ENCODE data around the gene ACOT7.

Gene ACOT7

DNA sequence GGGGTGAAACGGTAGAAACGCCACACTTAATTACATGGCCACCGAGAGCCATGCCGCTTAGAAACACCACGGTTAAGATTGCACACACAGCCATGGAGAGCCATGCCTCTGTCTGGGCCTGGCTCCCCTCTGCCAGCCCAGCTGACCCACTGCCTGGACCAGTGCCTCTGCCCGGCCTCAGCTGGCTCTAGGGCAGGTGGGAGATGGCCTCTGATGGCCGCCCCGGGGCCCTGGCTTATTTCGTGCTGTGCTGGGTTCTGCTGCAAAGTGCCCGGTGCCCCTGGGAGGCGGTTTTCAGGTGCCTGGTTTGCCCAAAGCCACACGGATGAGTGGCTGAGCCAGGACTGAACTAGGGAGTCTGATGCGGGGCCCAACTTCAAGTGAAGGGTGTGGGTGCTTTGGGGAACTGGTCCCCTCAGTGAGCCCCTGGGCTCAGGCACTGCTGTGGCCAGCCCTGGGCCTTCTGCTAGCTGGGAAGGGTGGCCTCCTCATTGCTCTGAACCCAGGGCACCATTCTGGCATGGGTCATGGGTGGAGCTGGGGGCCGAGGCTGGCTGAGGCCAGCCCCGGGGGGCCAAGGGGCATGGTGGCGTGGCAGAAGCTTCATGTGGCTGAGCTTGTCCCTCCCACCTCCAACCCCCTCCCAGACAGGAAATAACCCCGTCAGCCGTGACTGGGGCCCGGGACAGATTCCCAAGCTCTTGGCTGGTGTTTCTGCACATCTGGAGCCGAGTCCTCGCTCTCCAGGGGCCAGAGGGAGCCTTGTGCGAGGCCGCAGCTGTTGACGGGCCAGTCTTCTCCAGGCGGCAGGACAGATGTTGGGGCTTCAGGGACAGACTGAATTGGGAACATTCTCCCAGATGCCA lies 130.8 kb downstream of the ACOT7 start:
- DNase-seq = no peak

DNA sequence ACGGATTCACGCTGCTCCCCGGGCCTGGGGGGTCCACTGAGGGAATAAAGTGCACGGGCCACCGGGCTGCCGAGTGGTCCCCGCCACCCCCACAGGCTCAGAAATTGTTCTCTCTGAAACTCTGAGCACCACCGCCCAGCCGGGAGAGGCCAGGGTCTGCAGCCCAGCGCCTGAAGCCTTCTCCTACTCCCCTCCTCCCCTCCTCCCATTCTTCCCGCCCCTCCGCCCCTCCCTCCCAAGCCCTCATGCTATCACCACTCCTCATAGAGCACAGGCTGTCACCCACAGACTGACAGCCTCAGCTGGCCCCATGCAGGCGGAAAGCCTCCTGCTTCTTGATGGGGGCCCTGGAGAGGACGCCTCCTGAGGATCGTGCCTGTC lies 132.0 kb downstream of the ACOT7 start:
- DNase-seq = no peak

DNA sequence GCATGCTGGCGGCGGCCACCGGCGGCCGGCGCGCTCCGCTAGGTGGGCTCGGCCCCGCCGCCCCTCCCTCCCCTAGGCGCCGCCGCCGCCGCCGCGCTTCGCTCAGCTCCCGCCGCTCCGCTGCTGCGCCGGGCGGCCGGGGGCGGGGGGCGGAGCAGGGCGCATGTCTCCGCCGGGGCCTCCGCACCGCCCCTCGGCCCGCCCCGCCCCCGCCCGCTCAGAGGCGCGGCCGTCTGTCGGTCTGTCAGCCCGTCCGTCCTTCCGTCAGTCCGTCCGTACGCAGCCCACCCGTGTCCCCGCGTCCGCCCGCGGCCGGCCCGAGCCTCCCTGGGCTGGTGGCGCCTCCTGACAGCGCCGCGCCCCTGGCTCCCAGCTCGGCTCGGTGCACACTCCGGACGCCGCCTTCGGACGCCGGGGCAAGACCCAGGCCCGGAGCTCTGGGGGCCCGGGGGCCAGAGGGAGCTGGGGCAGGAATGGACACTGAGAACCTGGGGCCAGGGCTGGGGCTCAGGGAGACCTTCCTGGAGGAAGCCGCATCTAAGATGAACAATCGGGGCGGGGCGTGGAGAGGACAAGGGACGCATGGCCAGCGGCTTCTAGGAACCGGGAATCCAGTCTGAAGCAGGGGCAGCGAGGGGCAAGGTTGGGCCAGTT lies 132.5 kb downstream of the ACOT7 start, which contains the start of gene GPR153:
TSS of gene GPR153 (minus strand) at position 138 of the 654 bp plus-strand sequence. CDS start 6,193 bp downstream, outside the sequence.
- peak in 1 of 5 donors; percentile 43 for DNase-seq

DNA sequence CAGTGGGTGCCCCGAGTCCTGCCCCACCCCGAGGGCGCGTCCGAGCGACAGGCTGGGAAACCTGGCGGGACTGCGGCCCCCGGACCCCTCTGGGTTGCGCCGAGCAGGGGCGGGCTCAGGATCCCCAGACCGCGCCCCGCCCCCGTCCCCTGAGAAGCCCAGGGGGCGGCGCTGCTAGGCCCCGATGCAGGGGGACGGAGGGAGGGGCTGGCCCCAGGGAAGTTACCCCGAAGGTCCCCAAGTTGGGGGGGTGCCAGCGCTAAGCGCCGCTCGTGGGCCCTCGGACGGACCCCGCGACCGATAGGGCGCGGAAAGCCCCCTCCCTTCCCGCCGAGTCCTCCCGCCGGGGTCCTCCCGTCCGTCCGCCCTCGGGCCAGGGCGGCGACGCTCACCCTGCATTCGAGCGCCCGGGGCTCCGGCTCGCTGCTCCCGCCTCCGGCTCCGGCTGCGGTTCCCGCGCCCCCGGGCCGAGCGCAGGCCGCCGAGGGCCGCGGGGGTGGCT lies 133.1 kb downstream of the ACOT7 start:
- DNase-seq = no peak

DNA sequence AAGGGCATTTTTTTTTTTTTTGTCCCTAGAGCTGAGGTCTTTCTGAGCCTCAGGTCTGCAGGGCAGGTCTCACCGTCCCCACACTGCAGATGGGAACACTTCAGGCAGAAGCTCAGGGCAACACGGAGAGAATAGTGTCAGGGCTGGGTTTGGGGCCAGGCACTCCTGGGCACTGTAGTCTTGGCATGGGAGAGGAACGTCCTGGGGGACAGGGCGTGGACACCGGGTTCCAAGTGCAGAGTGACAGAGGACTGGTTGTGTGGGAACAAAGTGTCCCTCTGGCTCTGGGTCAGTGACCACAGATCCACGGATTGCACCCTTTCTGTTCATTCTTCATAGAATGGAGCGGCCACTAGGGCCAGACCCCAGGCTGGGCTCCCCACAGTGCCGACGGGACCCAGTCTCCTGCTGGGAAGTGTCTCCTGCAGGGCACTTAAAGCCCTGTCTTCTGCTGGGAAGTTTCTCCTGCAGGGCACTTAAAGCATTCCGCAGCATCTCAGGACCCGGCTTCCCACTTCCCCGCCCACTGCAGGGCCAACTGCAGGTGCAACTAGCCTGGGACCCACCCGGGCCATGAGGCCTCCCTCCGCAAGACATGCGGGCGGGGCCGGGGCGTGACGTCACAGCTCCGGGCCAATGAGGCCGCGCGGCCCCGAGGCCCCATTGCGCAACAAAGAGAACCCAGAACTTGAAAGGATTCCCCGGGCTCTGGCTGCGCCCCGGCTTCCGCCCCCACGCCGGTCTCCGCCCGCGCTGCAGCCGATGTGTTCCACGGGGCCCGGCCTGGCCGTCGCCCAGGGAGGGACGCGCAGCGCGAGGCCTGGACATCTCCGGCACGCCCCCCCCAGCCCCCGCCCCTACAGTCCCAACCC lies 133.8 kb downstream of the ACOT7 start:
- peak; percentile 47 to 85 (median 62) for DNase-seq

DNA sequence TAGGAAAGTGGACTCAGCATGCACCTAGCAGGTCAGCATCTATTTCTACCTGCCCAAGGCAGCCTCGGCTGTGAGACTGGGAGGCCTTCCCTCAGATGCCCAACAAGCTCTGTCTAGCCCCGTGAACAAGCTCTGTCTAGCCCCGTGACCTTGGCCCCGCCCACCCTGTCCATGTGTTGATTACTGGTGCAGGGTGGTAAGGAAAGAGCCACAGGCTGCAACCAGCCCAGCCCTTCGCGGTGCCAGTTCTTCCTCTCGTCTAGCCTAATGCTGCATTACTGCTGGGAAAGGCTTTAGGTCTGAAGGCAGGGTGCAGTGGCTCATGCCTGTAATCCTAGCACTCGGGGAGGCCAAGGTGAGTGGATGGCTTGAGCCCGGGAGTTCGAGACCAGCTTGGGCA lies 134.9 kb downstream of the ACOT7 start:
- DNase-seq = no peak

DNA sequence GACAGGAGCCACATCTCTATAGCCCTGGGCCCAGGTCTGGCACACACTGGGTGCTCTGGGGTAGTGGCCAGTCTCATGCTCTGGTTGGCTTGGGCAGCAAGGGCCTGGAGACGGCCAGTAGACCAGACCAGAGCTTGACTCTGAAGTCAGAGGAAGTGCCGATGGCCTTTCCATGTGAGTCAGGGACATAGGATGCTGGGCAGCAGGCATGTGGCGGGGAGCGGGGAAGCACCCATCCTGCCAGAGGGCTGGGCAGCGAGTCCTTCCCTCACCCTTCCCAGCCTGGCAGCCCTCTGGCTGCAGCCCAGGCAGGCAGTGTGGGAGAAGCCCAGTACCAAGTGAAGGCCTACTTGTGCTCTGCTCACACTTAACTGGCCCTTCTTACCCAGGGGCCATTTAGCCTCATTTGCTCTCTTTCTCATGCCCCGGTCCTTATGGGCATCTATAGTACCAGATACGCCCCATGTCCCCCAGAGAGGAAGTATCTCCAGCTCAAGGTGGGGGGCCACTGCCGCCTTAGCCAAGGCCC lies 136.0 kb downstream of the ACOT7 start:
- no peak for DNase-seq

DNA sequence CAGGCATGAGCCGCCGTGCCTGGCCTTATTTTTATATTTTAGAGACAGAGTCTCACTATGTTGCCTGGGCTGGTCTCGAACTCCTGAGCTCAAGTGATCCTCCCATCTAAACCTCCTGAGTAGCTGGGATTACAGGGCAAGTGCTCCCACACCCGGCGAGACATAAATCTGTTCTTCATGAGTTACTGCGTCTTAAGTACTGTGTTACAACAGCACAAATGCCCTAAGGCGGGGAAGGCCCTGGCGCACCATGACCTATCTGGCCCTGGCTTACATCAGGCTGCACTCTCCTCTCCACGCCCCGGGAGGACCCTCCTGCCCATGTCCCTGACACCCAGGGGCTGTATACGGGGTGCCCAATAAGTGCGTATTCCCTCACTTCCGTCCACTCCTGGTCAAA lies 136.9 kb downstream of the ACOT7 start:
- DNase-seq = no peak

DNA sequence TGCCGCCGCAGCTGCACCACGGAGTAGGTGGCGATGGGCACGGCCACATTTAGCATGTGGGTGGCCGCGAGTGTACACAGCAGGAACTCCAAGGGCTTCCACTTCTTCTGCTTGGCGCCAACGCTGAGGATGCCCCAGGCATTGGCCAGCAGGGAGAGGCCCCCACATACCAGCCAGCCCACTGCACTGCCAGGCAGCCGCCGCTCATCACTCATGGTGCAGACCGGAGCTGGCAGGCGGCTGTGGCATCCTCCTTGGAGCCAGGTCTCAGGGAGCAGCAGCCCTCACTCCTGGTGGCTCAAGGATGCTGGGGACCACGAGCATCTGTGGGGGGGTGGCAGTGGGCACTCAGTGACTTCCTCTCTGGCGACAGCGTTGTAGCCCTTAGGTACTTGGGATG lies 138.9 kb downstream of the ACOT7 start:
- no peak for DNase-seq

DNA sequence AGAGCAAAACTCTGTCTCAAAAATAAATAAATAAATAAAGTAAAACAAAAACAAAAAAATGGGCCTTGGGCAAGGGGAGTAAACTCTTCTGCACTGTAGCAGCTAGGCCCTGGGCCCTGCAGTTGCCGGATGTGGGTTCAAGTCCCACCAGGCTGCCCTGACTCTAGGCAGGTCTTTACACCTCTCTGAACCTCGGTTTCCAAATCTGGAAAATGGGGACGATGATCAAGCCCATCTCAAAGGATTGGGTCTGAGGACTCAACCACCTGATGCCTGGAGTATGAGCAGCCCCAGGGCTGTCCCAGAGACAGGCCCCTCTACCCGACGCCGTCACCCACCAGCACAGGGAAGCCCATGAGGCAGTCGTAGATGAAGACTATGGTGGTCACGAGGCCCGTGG lies 140.2 kb downstream of the ACOT7 start:
- DNase-seq = no peak

DNA sequence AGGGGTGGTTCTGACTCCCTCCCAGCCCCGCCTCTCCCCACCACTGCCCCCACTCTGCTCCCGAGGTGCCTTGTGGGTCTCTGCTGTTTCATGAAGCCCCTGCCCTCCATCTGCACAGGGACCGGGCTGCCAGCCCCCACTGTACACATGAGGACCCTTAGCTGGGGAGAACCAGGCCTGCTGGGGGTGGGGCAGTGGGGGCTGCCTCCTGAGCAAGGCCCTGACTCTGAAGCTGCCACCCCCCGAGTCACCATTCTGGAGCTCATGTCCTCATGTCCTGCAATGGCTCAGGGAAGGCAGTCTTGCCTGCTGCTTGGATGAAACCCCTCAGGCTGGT lies 141.2 kb downstream of the ACOT7 start:
- DNase-seq = no peak

DNA sequence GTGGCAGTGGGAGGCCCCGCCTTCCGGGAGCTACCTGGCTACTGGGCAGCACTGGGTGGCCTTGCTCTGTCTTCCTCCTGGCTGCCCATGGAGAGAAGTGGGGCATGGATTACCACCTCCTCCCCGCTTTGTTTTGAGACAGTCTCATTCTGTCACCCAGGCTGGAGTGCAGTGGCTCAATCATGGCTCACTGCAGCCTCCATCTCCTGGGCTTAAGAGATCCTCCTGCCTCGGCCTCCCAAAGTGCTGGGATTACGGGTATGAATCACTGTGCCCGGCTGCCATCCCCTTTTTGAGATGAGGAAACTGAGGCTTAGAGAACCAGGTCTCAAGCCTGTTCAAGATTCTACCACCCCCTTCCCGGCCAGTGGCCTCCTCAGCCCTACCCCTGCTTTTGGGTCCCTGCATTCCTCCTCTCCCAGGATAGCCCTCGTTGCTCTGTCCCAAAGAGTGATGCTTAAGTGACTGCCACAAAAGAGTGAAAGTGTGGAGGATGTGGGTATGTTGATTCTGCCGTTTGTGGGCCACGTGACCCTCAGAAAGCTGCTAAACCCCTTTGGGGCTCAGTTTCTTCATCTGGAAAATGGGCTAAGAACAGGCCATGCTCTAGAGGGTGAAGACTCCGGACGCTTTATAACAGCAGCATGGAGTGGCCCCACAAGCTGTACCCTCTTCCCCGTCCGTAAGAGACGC lies 141.7 kb downstream of the ACOT7 start:
- no peak for DNase-seq

DNA sequence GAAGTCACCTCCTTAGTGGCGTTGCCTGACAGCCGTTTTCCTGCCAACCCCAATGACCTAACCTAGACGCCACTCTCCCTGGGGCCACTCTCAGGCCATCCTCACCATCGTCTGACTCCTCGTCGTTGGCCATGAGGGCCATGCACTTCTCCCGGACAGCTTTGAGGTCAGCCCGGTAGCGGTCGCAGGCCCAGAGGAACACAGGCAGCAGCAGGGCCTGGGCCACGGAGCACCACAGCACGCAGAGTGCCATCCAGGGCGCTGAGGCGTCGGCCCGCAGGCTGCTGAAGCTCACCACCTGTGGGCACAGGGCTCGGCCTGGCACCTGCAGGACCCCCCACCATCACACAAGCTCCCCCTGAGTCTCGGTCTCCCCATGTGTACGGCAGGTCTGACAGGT lies 142.3 kb downstream of the ACOT7 start:
- DNase-seq = no peak

DNA sequence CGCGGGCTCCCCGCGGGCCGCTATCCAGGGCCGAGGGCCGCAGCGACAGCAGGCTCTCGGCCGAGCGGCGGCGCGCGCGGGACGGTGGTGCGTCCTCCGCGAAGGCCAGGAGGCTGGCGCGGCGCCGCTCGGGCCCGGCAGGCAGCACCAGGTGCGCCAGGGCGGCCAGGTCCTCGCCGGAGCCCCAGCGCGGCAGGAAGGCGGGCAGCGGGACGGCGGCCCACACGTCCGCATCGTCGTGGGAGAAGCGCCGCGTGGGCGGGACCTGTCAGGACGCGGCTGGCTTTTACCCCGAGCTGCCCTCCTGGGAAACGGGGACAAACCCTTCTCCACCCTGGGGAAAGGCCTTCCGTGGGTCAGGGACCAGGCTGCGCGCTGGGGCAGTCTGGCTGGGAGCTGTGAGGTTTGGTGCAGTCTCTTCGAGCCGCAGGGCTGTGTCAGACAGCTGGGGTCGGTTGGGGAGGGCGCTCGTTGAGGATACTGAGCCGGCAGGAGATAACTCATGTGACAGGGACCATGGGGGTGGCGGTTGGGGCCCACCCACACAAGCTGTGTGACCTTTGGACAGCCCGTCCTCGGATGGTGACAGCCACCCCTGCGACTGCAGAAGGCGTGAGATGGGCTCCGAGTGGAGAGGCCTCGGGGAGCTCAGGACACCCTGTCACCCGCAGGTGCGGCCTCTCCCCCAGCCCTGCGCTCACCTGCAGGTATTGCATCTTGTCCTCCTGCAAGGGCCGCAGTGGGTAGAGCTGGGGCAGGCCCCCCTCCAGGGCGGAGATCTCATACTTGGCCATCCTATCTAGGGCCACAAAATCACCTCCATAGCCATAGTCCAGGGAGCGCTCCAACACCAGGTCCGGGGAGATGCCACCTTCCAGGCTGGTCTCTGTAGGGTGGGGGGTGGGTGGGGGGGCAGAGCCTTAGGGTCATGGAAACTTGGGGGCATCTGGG lies 143.6 kb downstream of the ACOT7 start:
- DNase-seq = no peak

DNA sequence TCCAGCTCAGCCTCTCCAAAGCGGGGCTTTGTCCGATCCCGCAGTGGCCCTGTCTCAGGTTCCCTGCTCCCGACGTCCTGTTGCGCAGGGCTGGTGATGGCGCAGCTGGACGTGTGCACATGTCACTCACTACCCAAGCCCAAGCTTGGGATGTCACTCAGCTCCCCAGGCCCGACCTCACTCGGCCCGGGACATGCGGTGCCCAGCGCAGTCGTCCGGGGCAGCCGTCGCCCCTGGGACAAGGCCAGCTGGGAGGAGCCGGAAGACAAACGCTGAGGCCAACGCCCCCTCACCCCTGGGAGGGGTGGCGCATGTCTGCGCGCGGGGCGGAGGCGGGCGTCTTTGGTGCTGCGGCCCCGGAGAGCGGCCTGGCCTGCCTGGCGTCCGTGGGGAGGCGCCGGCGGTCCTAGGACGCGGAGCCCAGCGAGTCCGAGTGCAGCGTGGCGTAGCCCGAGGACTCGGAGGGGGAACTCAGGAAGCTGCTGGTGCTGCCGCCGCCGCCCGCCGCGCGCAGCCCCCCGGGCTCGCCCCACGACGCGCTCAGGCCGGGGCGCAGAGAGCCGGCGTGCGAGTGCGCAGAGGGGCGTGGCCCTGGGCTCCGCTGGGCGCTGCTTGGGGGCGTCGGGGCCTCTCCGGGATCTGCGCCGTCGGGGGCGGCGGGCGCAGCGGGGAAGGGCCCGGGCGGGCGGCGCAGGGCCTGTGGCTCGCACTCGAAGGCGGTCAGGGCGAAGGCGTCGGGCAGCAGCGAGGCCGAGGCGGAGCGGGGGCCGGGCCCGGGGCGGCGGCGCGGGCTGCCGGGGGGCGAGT lies 144.4 kb downstream of the ACOT7 start:
- no peak for DNase-seq

DNA sequence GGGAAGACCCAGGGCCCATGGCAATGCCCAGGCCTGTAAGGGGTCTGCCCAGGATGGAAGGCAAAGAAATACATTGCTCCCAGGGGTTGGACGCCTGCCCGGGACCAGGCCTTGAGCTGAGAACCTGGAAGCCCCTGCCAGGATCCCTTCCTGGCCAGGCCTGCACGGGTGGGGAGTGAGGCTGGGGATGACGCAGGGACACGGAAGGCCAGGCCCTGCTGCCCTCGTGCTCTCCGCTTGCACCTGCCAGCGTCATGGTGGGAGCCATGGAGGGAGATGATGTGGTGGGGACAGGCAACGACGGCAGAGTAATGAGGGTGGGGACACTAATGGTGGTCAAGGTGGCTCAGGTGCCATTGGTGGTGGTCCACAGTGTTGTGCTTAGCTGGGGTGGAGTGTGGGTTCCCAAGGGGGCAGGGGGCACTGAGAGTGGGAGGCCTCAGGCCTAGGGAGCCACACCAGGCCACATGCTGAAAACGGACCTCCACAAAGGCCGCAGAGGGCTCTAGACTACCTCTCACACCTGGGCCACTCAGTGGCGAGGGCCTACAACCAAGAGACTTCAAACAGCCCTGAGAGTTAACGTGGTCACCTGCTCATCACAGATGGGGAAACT lies 145.3 kb downstream of the ACOT7 start:
- no peak for DNase-seq

DNA sequence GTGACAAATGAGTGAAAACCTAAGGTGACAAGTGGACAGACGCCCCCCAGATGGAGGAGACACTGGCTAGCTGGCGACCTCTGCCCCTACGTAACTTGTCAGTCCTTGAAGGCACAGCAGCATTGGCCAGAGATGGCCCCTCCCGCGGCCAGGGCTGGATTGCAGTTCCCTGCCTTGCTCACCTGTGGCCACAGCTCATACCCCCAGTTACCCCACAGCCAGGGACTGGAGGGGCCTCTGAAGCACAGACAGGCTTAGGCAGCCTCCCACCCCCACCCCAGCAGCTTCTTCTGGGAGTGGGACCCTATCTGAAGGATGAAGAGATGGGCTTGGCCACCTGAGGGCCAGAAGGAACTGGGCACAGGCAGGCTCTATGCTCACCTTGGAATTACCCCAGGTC lies 145.9 kb downstream of the ACOT7 start:
- DNase-seq = no peak

DNA sequence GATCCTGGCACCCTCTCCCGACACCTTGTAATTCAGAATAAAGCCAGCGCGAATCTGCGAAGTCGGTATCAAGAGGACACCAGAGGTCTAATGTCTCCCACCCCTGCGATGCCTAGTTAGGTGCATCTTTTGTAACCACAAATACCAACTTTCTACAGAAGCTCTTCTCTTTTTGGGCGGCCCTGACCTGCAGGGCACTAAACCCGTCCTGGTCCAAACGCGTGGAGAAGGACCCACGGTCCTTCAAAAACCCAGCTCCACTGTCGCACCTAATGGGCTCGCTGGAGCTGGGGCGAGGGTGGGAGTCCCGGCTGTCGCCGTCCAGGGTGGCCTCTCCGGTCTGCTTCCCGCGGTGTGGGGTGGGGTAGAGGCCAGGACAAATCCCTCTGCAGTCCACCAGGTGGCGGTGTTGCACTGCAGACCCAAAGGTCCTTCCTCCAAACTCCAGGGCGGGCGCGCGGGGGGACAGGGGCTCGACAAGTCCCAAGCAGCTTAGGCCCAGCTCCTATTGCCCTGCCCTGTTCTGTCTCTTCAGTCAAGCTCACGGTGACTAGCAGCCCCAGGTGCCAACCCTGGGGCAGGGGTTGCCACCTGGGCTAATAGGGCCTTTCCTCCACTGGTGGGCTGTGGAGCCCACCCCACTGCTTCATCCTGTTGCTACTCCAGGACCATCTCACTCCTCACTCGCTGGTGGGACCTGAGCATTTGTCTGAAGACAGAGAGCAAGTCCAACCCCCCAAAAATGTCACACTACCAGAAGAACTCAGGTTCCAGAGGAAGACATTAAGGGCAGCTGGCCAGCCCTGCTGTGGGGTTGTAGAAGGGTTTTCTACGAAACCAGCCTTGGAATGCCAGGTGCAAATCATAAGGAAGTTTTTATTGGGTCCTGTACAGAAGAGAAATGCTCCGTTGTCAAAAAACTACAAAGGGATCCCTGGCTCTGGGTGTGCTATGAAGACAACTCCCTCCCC lies 146.8 kb downstream of the ACOT7 start:
- peak; percentile 67 to 77 (median 69) for DNase-seq

All from T-helper 1 cell (primary cell).